ENCODE data around the gene POU6F2.
A peak's percentile ranks its signal among the peaks of the same experiment; 100 is the strongest.

Gene POU6F2

GRCh38 chr7:39125846-39126245, 148.1 kb downstream of the POU6F2 start:
- no peaks in the 10 kb centered on the region for H3K27me3 ChIP-seq (ENCODE audit: control insufficient read depth in 3 of 3, insufficient read depth in 3 of 3, low read depth in 1 of 3, low read length in 3 of 3)
- H2BK120ac ChIP-seq (ENCODE audit: low read depth, low read length): no peak overlapping the region
- H4K8ac ChIP-seq (ENCODE audit: low read depth, low read length): no peak overlapping the region
- peak overlapping the region; percentile 86 for H3K27ac ChIP-seq (replicated peaks; ENCODE audit: low read length)
- no peak overlapping the region for H2BK5ac ChIP-seq (ENCODE audit: low read length)
- DNase-seq (ENCODE audit: low spot score): peak; percentile 80
- no peaks in the 10 kb centered on the region for H3K79me1 ChIP-seq (ENCODE audit: low read depth, low read length)
- H2AFZ ChIP-seq (ENCODE audit: low read length): no peak overlapping the region
- no peak overlapping the region for H3K4me2 ChIP-seq (ENCODE audit: insufficient read depth, low read length, poor library complexity, severe bottlenecking)
- H2AK5ac ChIP-seq (ENCODE audit: low read depth, low read length): no peak overlapping the region
- WGBS, 2 donors (ENCODE audit: extremely low coverage in 2 of 2, insufficient read length in 2 of 2, insufficient replicate concordance in 1 of 2): no CpG with 5 or more reads among the region's 3 CpGs
- H3K9me3 ChIP-seq (replicated peaks in 1 of 2; ENCODE audit: control insufficient read depth in 2 of 2, insufficient read depth in 1 of 2, low read depth in 1 of 2, low read length in 2 of 2): no peaks in the 10 kb centered on the region
- H3K4ac ChIP-seq (ENCODE audit: low read length): no peak overlapping the region
- no peak overlapping the region for H3K18ac ChIP-seq (ENCODE audit: low read length)
- peaks cover 0 to 9% of the 10 kb centered on the region in 2 donors for H3K4me1 ChIP-seq (ENCODE audit: control insufficient read depth in 2 of 2, insufficient read depth in 1 of 2, low read depth in 1 of 2, low read length in 2 of 2)
- no peak overlapping the region for H3K23ac ChIP-seq (ENCODE audit: low read depth, low read length, poor library complexity)
- H3K4me3 ChIP-seq (ENCODE audit: low read length in 2 of 2): no peak overlapping the region
- no peak overlapping the region for H2BK15ac ChIP-seq (ENCODE audit: low read length)
- no peak overlapping the region for H3K9ac ChIP-seq (ENCODE audit: low read depth, low read length, poor library complexity)
- H2BK12ac ChIP-seq (ENCODE audit: low read length): no peak overlapping the region
- no peak overlapping the region for H4K91ac ChIP-seq (ENCODE audit: low read depth, low read length, poor library complexity)
- H3K14ac ChIP-seq (ENCODE audit: low read length): no peak overlapping the region
- no peaks in the 10 kb centered on the region for H3K36me3 ChIP-seq (replicated peaks in 1 of 2; ENCODE audit: control insufficient read depth in 2 of 2, insufficient read depth in 2 of 2, low read length in 2 of 2)

GRCh38 chr7:39127058-39127457, 149.3 kb downstream of the POU6F2 start:
- no peak overlapping the region for H2AK5ac ChIP-seq (ENCODE audit: low read depth, low read length)
- H2AFZ ChIP-seq (ENCODE audit: low read length): no peak overlapping the region
- H3K36me3 ChIP-seq (replicated peaks in 1 of 2; ENCODE audit: control insufficient read depth in 2 of 2, insufficient read depth in 2 of 2, low read length in 2 of 2): no peaks in the 10 kb centered on the region
- no peaks in the 10 kb centered on the region for H3K27me3 ChIP-seq (ENCODE audit: control insufficient read depth in 3 of 3, insufficient read depth in 3 of 3, low read depth in 1 of 3, low read length in 3 of 3)
- H3K18ac ChIP-seq (ENCODE audit: low read length): no peak overlapping the region
- no peak overlapping the region for H3K4me2 ChIP-seq (ENCODE audit: insufficient read depth, low read length, poor library complexity, severe bottlenecking)
- no peak overlapping the region for H2BK120ac ChIP-seq (ENCODE audit: low read depth, low read length)
- no peak overlapping the region for H3K9ac ChIP-seq (ENCODE audit: low read depth, low read length, poor library complexity)
- H3K4me1 ChIP-seq (ENCODE audit: control insufficient read depth in 2 of 2, insufficient read depth in 1 of 2, low read depth in 1 of 2, low read length in 2 of 2): peaks cover 0 to 9% of the 10 kb centered on the region in 2 donors
- no peak overlapping the region for H4K91ac ChIP-seq (ENCODE audit: low read depth, low read length, poor library complexity)
- H2BK12ac ChIP-seq (ENCODE audit: low read length): no peak overlapping the region
- H3K4me3 ChIP-seq (ENCODE audit: low read length in 2 of 2): no peak overlapping the region
- H3K14ac ChIP-seq (ENCODE audit: low read length): no peak overlapping the region
- no peak overlapping the region for H3K4ac ChIP-seq (ENCODE audit: low read length)
- H2BK15ac ChIP-seq (ENCODE audit: low read length): no peak overlapping the region
- no peak overlapping the region for H3K23ac ChIP-seq (ENCODE audit: low read depth, low read length, poor library complexity)
- H3K27ac ChIP-seq (replicated peaks; ENCODE audit: low read length): no peak overlapping the region
- no peak for DNase-seq (ENCODE audit: low spot score)
- no peak overlapping the region for H4K8ac ChIP-seq (ENCODE audit: low read depth, low read length)
- H2BK5ac ChIP-seq (ENCODE audit: low read length): no peak overlapping the region
- no CpG with 5 or more reads among the region's 3 CpGs for WGBS, 2 donors (ENCODE audit: extremely low coverage in 2 of 2, insufficient read length in 2 of 2, insufficient replicate concordance in 1 of 2)
- no peaks in the 10 kb centered on the region for H3K79me1 ChIP-seq (ENCODE audit: low read depth, low read length)
- no peaks in the 10 kb centered on the region for H3K9me3 ChIP-seq (replicated peaks in 1 of 2; ENCODE audit: control insufficient read depth in 2 of 2, insufficient read depth in 1 of 2, low read depth in 1 of 2, low read length in 2 of 2)

- H3K79me1 ChIP-seq (ENCODE audit: low read depth, low read length): no peaks in the 10 kb centered on the region
- H3K4me1 ChIP-seq (ENCODE audit: control insufficient read depth in 2 of 2, insufficient read depth in 1 of 2, low read depth in 1 of 2, low read length in 2 of 2): peaks cover 0 to 9% of the 10 kb centered on the region in 2 donors
- no CpG with 5 or more reads among the region's 2 CpGs for WGBS, 2 donors (ENCODE audit: extremely low coverage in 2 of 2, insufficient read length in 2 of 2, insufficient replicate concordance in 1 of 2)
These were observed 150.7 kb downstream of the POU6F2 start for GRCh38 chr7:39128287-39128843.

GRCh38 chr7:39130274-39130673, 152.6 kb downstream of the POU6F2 start:
- H2BK5ac ChIP-seq (ENCODE audit: low read length): no peak overlapping the region
- H3K14ac ChIP-seq (ENCODE audit: low read length): no peak overlapping the region
- no peak overlapping the region for H3K27ac ChIP-seq (replicated peaks; ENCODE audit: low read length)
- H4K91ac ChIP-seq (ENCODE audit: low read depth, low read length, poor library complexity): no peak overlapping the region
- H3K4me2 ChIP-seq (ENCODE audit: insufficient read depth, low read length, poor library complexity, severe bottlenecking): no peak overlapping the region
- H2BK15ac ChIP-seq (ENCODE audit: low read length): no peak overlapping the region
- no peak overlapping the region for H2BK120ac ChIP-seq (ENCODE audit: low read depth, low read length)
- no peaks in the 10 kb centered on the region for H3K79me1 ChIP-seq (ENCODE audit: low read depth, low read length)
- H3K4ac ChIP-seq (ENCODE audit: low read length): no peak overlapping the region
- no peak overlapping the region for H3K23ac ChIP-seq (ENCODE audit: low read depth, low read length, poor library complexity)
- no peak overlapping the region for H3K18ac ChIP-seq (ENCODE audit: low read length)
- peaks cover 0 to 9% of the 10 kb centered on the region in 2 donors for H3K4me1 ChIP-seq (ENCODE audit: control insufficient read depth in 2 of 2, insufficient read depth in 1 of 2, low read depth in 1 of 2, low read length in 2 of 2)
- H4K8ac ChIP-seq (ENCODE audit: low read depth, low read length): no peak overlapping the region
- no peaks in the 10 kb centered on the region for H3K9me3 ChIP-seq (replicated peaks in 1 of 2; ENCODE audit: control insufficient read depth in 2 of 2, insufficient read depth in 1 of 2, low read depth in 1 of 2, low read length in 2 of 2)
- no CpG with 5 or more reads among the region's 3 CpGs for WGBS, 2 donors (ENCODE audit: extremely low coverage in 2 of 2, insufficient read length in 2 of 2, insufficient replicate concordance in 1 of 2)
- H3K9ac ChIP-seq (ENCODE audit: low read depth, low read length, poor library complexity): no peak overlapping the region
- no peak overlapping the region for H2AK5ac ChIP-seq (ENCODE audit: low read depth, low read length)
- H3K36me3 ChIP-seq (replicated peaks in 1 of 2; ENCODE audit: control insufficient read depth in 2 of 2, insufficient read depth in 2 of 2, low read length in 2 of 2): no peaks in the 10 kb centered on the region
- H3K4me3 ChIP-seq (ENCODE audit: low read length in 2 of 2): no peak overlapping the region
- no peak overlapping the region for H2BK12ac ChIP-seq (ENCODE audit: low read length)
- DNase-seq (ENCODE audit: low spot score): no peak
- no peak overlapping the region for H2AFZ ChIP-seq (ENCODE audit: low read length)
- H3K27me3 ChIP-seq (ENCODE audit: control insufficient read depth in 3 of 3, insufficient read depth in 3 of 3, low read depth in 1 of 3, low read length in 3 of 3): no peaks in the 10 kb centered on the region

More at GRCh38 chr7:39128287-39128843, 150.7 kb downstream of the POU6F2 start:
- no peak overlapping the region for H3K4me3 ChIP-seq (ENCODE audit: low read length in 2 of 2)
- no peaks in the 10 kb centered on the region for H3K36me3 ChIP-seq (replicated peaks in 1 of 2; ENCODE audit: control insufficient read depth in 2 of 2, insufficient read depth in 2 of 2, low read length in 2 of 2)
- H2BK15ac ChIP-seq (ENCODE audit: low read length): no peak overlapping the region
- H2BK12ac ChIP-seq (ENCODE audit: low read length): no peak overlapping the region
- H2BK120ac ChIP-seq (ENCODE audit: low read depth, low read length): no peak overlapping the region
- no peak overlapping the region for H3K14ac ChIP-seq (ENCODE audit: low read length)
- H3K27me3 ChIP-seq (ENCODE audit: control insufficient read depth in 3 of 3, insufficient read depth in 3 of 3, low read depth in 1 of 3, low read length in 3 of 3): no peaks in the 10 kb centered on the region
- DNase-seq (ENCODE audit: low spot score): no peak
- no peak overlapping the region for H2BK5ac ChIP-seq (ENCODE audit: low read length)
- H3K4ac ChIP-seq (ENCODE audit: low read length): no peak overlapping the region
- no peak overlapping the region for H3K9ac ChIP-seq (ENCODE audit: low read depth, low read length, poor library complexity)
- H4K8ac ChIP-seq (ENCODE audit: low read depth, low read length): no peak overlapping the region
- no peak overlapping the region for H4K91ac ChIP-seq (ENCODE audit: low read depth, low read length, poor library complexity)
- H3K4me2 ChIP-seq (ENCODE audit: insufficient read depth, low read length, poor library complexity, severe bottlenecking): no peak overlapping the region
- H3K27ac ChIP-seq (replicated peaks; ENCODE audit: low read length): no peak overlapping the region
- H3K23ac ChIP-seq (ENCODE audit: low read depth, low read length, poor library complexity): no peak overlapping the region
- H3K9me3 ChIP-seq (replicated peaks in 1 of 2; ENCODE audit: control insufficient read depth in 2 of 2, insufficient read depth in 1 of 2, low read depth in 1 of 2, low read length in 2 of 2): no peaks in the 10 kb centered on the region
- no peak overlapping the region for H2AFZ ChIP-seq (ENCODE audit: low read length)
- H3K18ac ChIP-seq (ENCODE audit: low read length): no peak overlapping the region
- H2AK5ac ChIP-seq (ENCODE audit: low read depth, low read length): no peak overlapping the region

All from neuronal stem cell (in vitro differentiated cells).